IPS-20b (cell line): ENCODE measurements around the gene CDKN1C.

Experiments used
- H3K27ac ChIP-seq: one replicate; pipeline ENCODE4 v1.5.1; 2013; ENCODE audit warnings: low read length
- H3K27me3 ChIP-seq: 2 replicates; pipeline ENCODE4 v1.6.1; 2013; ENCODE audit warnings: mild to moderate bottlenecking, low read length, inconsistent platforms; ENCODE audit not compliant: insufficient read depth
- H3K36me3 ChIP-seq: 2 replicates; pipeline ENCODE4 v1.6.1; 2013; ENCODE audit warnings: low read depth, mild to moderate bottlenecking, inconsistent platforms, low read length, moderate library complexity; ENCODE audit not compliant: insufficient read depth
- H3K4me1 ChIP-seq: 2 replicates; pipeline ENCODE4 v1.6.1; 2013; ENCODE audit warnings: mild to moderate bottlenecking, control low read depth, inconsistent platforms, low read length, moderate library complexity; ENCODE audit not compliant: insufficient read depth
- H3K4me3 ChIP-seq: 2 replicates; pipeline ENCODE4 v1.5.1; 2013; ENCODE audit warnings: mild to moderate bottlenecking, low read length, inconsistent platforms
- H3K9ac ChIP-seq: 2 replicates; pipeline ENCODE4 v1.6.1; 2013; ENCODE audit warnings: low read depth, mild to moderate bottlenecking, inconsistent platforms, low read length, moderate library complexity
- H3K9me3 ChIP-seq: 2 replicates; pipeline ENCODE4 v1.6.1; 2013; ENCODE audit warnings: mild to moderate bottlenecking, low read depth, low read length, inconsistent platforms; ENCODE audit not compliant: insufficient read depth

CDKN1C gene

GRCh38 chr11:2891326-2892214 is 6.0 kb upstream of the CDKN1C start:
- no peaks in the 10 kb centered on the region for H3K9me3 ChIP-seq
- no peak overlapping the region; the same call in 1 of the 2 replicates for H3K4me3 ChIP-seq
- H3K9ac ChIP-seq = peak overlapping the region; percentile 82; the same call in 1 of the 2 replicates

GRCh38 chr11:2890466-2891294 is 5.1 kb upstream of the CDKN1C start:
- no peaks in the 10 kb centered on the region for H3K9me3 ChIP-seq
- H3K36me3 ChIP-seq = no peaks in the 10 kb centered on the region
- no peak overlapping the region for H3K9ac ChIP-seq
- no peak overlapping the region for H3K4me3 ChIP-seq
- peaks cover 42% of the 10 kb centered on the region for H3K27me3 ChIP-seq
- H3K4me1 ChIP-seq = peaks cover 8% of the 10 kb centered on the region; the same call in 1 of the 2 replicates
- H3K27ac ChIP-seq = no peak overlapping the region

More at GRCh38 chr11:2891326-2892214, 6.0 kb upstream of the CDKN1C start:
- H3K4me1 ChIP-seq = peaks cover 8% of the 10 kb centered on the region; the same call in 1 of the 2 replicates
- H3K36me3 ChIP-seq = no peaks in the 10 kb centered on the region
- H3K27ac ChIP-seq = no peak overlapping the region
- H3K27me3 ChIP-seq = peaks cover 43% of the 10 kb centered on the region

- Histone ChIP-seq H3K4me3 (no peak overlapping the region), H3K27ac (no peak overlapping the region), H3K9me3 (no peaks in the 10 kb centered on the region), H3K27me3 (peaks cover 50% of the 10 kb centered on the region), H3K4me1 (peaks cover 8% of the 10 kb centered on the region; the same call in 1 of the 2 replicates), H3K9ac (no peak overlapping the region), H3K36me3 (no peaks in the 10 kb centered on the region)
These were observed 4.0 kb upstream of the CDKN1C start for GRCh38 chr11:2889362-2890273.

- Histone ChIP-seq H3K9ac (no peak overlapping the region), H3K4me3 (no peak overlapping the region), H3K27ac (no peak overlapping the region), H3K4me1 (peaks cover 8% of the 10 kb centered on the region; the same call in 1 of the 2 replicates), H3K9me3 (no peaks in the 10 kb centered on the region), H3K36me3 (no peaks in the 10 kb centered on the region), H3K27me3 (peaks cover 59% of the 10 kb centered on the region)
These were observed 2.8 kb upstream of the CDKN1C start for GRCh38 chr11:2888266-2888968.

- no peaks in the 10 kb centered on the region for H3K9me3 ChIP-seq
- H3K27ac ChIP-seq = no peak overlapping the region
- no peak overlapping the region for H3K4me3 ChIP-seq
- H3K27me3 ChIP-seq = peaks cover 67% of the 10 kb centered on the region
- H3K9ac ChIP-seq = no peak overlapping the region
- H3K4me1 ChIP-seq = peaks cover 6% of the 10 kb centered on the region; the same call in 1 of the 2 replicates
- H3K36me3 ChIP-seq = no peaks in the 10 kb centered on the region
These were observed 2.1 kb upstream of the CDKN1C start for GRCh38 chr11:2887515-2888195.

- H3K27ac ChIP-seq = no peak overlapping the region
These were observed 1.4 kb upstream of the CDKN1C start for GRCh38 chr11:2886936-2887335.

GRCh38 chr11:2886191-2886894 is 768 bp upstream of the CDKN1C start:
- Histone ChIP-seq H3K4me1 (peaks cover 4% of the 10 kb centered on the region; the same call in 1 of the 2 replicates), H3K27me3 (peaks cover 80% of the 10 kb centered on the region), H3K9ac (peak overlapping the region; percentile 45; the same call in 1 of the 2 replicates), H3K4me3 (peak overlapping the region; percentile 23; the same call in 1 of the 2 replicates), H3K27ac (no peak overlapping the region), H3K9me3 (no peaks in the 10 kb centered on the region), H3K36me3 (no peaks in the 10 kb centered on the region)

More at GRCh38 chr11:2886936-2887335, 1.4 kb upstream of the CDKN1C start:
- no peaks in the 10 kb centered on the region for H3K36me3 ChIP-seq
- no peak overlapping the region; the same call in 1 of the 2 replicates for H3K9ac ChIP-seq
- H3K4me1 ChIP-seq = peaks cover 9% of the 10 kb centered on the region; the same call in 1 of the 2 replicates
- H3K4me3 ChIP-seq = no peak overlapping the region
- H3K9me3 ChIP-seq = no peaks in the 10 kb centered on the region
- peaks cover 74% of the 10 kb centered on the region for H3K27me3 ChIP-seq

- H3K4me1 ChIP-seq = peaks cover 3% of the 10 kb centered on the region; the same call in 1 of the 2 replicates
These were observed 428 bp downstream of the CDKN1C start for GRCh38 chr11:2885017-2885677.

GRCh38 chr11:2883979-2884815 is 1.4 kb downstream of the CDKN1C start:
- peaks cover 3% of the 10 kb centered on the region; the same call in 1 of the 2 replicates for H3K4me1 ChIP-seq
- no peaks in the 10 kb centered on the region for H3K9me3 ChIP-seq
- peak overlapping the region; percentile 21; the same call in 1 of the 2 replicates for H3K9ac ChIP-seq
- H3K27ac ChIP-seq = no peak overlapping the region
- peak overlapping the region; percentile 44; the same call in 1 of the 2 replicates for H3K4me3 ChIP-seq
- no peaks in the 10 kb centered on the region for H3K36me3 ChIP-seq
- peaks cover 90% of the 10 kb centered on the region for H3K27me3 ChIP-seq

More at GRCh38 chr11:2885017-2885677, 428 bp downstream of the CDKN1C start:
- Histone ChIP-seq H3K27me3 (peaks cover 90% of the 10 kb centered on the region), H3K9me3 (no peaks in the 10 kb centered on the region), H3K36me3 (no peaks in the 10 kb centered on the region), H3K4me3 (peak overlapping the region; percentile 71), H3K27ac (no peak overlapping the region), H3K9ac (peak overlapping the region; percentile 63; the same call in 1 of the 2 replicates)
